ENCODE data around the gene CLDN19. TPM values are rescaled to one million over a fixed set of nuclear protein-coding genes. Genes with fewer than 3 reads are reported as not detected.

Gene CLDN19
- total RNA-seq, 1 experiment from 2014 or later: 0.05 TPM

- in situ Hi-C loops (cut with HindIII; ENCODE audit: low pct_unique_long_range_greater_than_20kb, low sequenced_read_pairs): no loop called here
- H3K4me1 ChIP-seq (ENCODE audit: control insufficient read depth, insufficient read depth, low read length): no peaks in the 10 kb centered on the region
- intact Hi-C loops (cut with micrococcal nuclease; ENCODE audit: unreplicated experiment): no loop called here
- no peaks in the 10 kb centered on the region for H3K27me3 ChIP-seq (ENCODE audit: control insufficient read depth, insufficient read depth, low read length)
- ChIA-PET CTCF (no interaction called here), POLR2A (no interaction called here)
- H3K36me3 ChIP-seq (ENCODE audit: control insufficient read depth, insufficient read depth, low read length): no peaks in the 10 kb centered on the region
- no peak for TF ChIP-seq TCF7L2 (IDR thresholded peaks at IDR 0.05; ENCODE audit: low read depth, low read length)
- no peak for TF ChIP-seq REST (IDR thresholded peaks at IDR 0.05; ENCODE audit: insufficient read depth in 1 of 2, low read depth in 2 of 2, low read length in 1 of 2)
- no peak for TF ChIP-seq SIN3A (IDR thresholded peaks at IDR 0.05; ENCODE audit: borderline replicate concordance, insufficient read depth, low read depth, low read length)
- no peak for TF ChIP-seq CTCF (IDR thresholded peaks at IDR 0.05)
- TF ChIP-seq POLR2AphosphoS5 (IDR thresholded peaks at IDR 0.05; ENCODE audit: low read depth, low read length): no peak
- BruUV-seq (replicated peaks): no TSS peak
- no peaks in the 10 kb centered on the region for H3K9me3 ChIP-seq (ENCODE audit: control insufficient read depth, insufficient read depth, low read depth, low read length)
- H3K4me3 ChIP-seq (ENCODE audit: low read depth in 2 of 2, low read length in 2 of 2): no peak overlapping the region
- ATAC-seq (no peak), DNase-seq (ENCODE audit: low read depth, low spot score) (no peak)
- H3K27ac ChIP-seq (ENCODE audit: low read length): no peak overlapping the region
Observed at GRCh38 chr1:42786097-42786496, 46.1 kb upstream of the CLDN19 start.

DNA sequence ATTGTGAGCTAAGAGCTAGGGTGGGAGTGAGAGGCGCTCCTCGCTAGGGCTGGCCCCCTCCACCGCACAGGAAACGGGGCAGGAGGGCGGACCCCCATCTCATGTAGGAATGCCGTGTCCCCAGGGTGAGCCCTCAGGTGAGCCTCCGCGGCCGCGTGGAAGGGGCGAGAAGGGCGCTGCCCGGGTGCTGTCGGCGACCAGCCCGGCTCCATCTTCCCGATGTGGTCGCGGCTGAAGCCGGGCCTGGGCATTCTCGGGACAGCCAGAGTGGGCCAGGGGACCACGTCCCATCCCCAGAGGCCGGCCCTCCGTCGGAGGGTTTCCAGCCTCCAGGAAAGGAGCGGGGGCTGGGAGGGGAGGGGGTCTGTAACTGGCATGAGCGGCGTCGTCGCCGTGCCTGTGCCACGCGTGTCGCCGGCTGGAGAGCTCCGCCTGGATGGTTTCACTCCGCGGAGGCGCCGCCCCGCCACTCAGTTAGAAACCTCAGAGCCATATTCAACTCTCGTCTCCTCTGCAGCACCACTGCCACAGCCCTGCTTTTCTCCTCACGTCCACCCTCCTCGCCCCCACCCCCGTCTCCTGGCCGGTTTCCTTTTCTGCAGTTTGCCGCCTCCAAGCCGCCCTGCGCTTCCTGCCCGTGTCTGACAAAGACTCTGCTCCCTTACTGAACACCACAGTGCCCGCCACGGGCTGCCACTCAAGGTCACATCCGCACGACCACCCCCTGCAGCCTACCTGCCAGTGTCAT is 45.1 kb upstream of the CLDN19 start, which contains the start of gene TMEM269:
TSS of gene TMEM269 (plus strand) at position 46 of the 748 bp plus-strand sequence. CDS start 4,903 bp downstream, outside the sequence.
- DNase-seq (ENCODE audit: low read depth, low spot score) (no peak), ATAC-seq (no peak; the same call in 1 of the 2 replicates)
- H3K4me3 ChIP-seq (ENCODE audit: low read depth in 2 of 2, low read length in 2 of 2): no peak within 1 kb of the TSS
- no TSS peak for BruUV-seq (replicated peaks)
- no peaks in the 10 kb centered on the region for H3K4me1 ChIP-seq (ENCODE audit: control insufficient read depth, insufficient read depth, low read length)
- H3K27ac ChIP-seq (ENCODE audit: low read length): no peak within 1 kb of the TSS
- ChIA-PET POLR2A (no interaction called here), CTCF (no interaction called here)
- intact Hi-C loops (cut with micrococcal nuclease; ENCODE audit: unreplicated experiment) (no loop called here), in situ Hi-C loops (cut with HindIII; ENCODE audit: low pct_unique_long_range_greater_than_20kb, low sequenced_read_pairs) (no loop called here)
- no peaks in the 10 kb centered on the region for H3K9me3 ChIP-seq (ENCODE audit: control insufficient read depth, insufficient read depth, low read depth, low read length)
- H3K36me3 ChIP-seq (ENCODE audit: control insufficient read depth, insufficient read depth, low read length): no peaks in the 10 kb centered on the region
- no peaks in the 10 kb centered on the region for H3K27me3 ChIP-seq (ENCODE audit: control insufficient read depth, insufficient read depth, low read length)
- TF ChIP-seq SIN3A (IDR thresholded peaks at IDR 0.05; ENCODE audit: borderline replicate concordance, insufficient read depth, low read depth, low read length) (no peak), TCF7L2 (IDR thresholded peaks at IDR 0.05; ENCODE audit: low read depth, low read length) (no peak), CTCF (IDR thresholded peaks at IDR 0.05) (no peak), POLR2AphosphoS5 (IDR thresholded peaks at IDR 0.05; ENCODE audit: low read depth, low read length) (no peak), REST (IDR thresholded peaks at IDR 0.05; ENCODE audit: insufficient read depth in 1 of 2, low read depth in 2 of 2, low read length in 1 of 2) (no peak)
